ENCODE data around the gene RCAN2. TPM values are rescaled to one million over a fixed set of nuclear protein-coding genes. Genes with fewer than 3 reads are reported as not detected.

The RCAN2 gene
- total and polyA plus RNA-seq, 2 experiments from 2014 or later: 44.9 to 55.6 TPM

- TF ChIP-seq, protein P1, sequence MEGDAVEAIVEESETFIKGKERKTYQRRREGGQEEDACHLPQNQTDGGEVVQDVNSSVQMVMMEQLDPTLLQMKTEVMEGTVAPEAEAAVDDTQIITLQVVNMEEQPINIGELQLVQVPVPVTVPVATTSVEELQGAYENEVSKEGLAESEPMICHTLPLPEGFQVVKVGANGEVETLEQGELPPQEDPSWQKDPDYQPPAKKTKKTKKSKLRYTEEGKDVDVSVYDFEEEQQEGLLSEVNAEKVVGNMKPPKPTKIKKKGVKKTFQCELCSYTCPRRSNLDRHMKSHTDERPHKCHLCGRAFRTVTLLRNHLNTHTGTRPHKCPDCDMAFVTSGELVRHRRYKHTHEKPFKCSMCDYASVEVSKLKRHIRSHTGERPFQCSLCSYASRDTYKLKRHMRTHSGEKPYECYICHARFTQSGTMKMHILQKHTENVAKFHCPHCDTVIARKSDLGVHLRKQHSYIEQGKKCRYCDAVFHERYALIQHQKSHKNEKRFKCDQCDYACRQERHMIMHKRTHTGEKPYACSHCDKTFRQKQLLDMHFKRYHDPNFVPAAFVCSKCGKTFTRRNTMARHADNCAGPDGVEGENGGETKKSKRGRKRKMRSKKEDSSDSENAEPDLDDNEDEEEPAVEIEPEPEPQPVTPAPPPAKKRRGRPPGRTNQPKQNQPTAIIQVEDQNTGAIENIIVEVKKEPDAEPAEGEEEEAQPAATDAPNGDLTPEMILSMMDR (IDR thresholded peaks at IDR 0.05; ENCODE audit: low read depth, low read length): no peak
- H3K36me3 ChIP-seq: peaks cover 2% of the 10 kb centered on the region
- H3K9me3 ChIP-seq (ENCODE audit: low read depth): no peaks in the 10 kb centered on the region
Observed at GRCh38 chr6:46456297-46456696, 35.0 kb downstream of the RCAN2 start.

GRCh38 chr6:46454691-46455090, 36.6 kb downstream of the RCAN2 start:
- Histone ChIP-seq H3K4me3 (no peak overlapping the region), H3K36me3 (peaks cover 2% of the 10 kb centered on the region), H3K27me3 (no peaks in the 10 kb centered on the region), H3K27ac (no peak overlapping the region), H3K9me3 (ENCODE audit: low read depth) (no peaks in the 10 kb centered on the region), H3K4me1 (ENCODE audit: low read depth) (peaks cover 30% of the 10 kb centered on the region)
- DNase-seq (ENCODE audit: low read depth in 1 of 2, low spot score in 1 of 2): no peak
- TF ChIP-seq, protein P1 (IDR thresholded peaks at IDR 0.05; ENCODE audit: low read depth, low read length): no peak

More at GRCh38 chr6:46456297-46456696, 35.0 kb downstream of the RCAN2 start:
- H3K27ac ChIP-seq: no peak overlapping the region
- DNase-seq (ENCODE audit: low read depth in 1 of 2, low spot score in 1 of 2): no peak
- peaks cover 30% of the 10 kb centered on the region for H3K4me1 ChIP-seq (ENCODE audit: low read depth)
- H3K27me3 ChIP-seq: no peaks in the 10 kb centered on the region
- H3K4me3 ChIP-seq: no peak overlapping the region

DNA sequence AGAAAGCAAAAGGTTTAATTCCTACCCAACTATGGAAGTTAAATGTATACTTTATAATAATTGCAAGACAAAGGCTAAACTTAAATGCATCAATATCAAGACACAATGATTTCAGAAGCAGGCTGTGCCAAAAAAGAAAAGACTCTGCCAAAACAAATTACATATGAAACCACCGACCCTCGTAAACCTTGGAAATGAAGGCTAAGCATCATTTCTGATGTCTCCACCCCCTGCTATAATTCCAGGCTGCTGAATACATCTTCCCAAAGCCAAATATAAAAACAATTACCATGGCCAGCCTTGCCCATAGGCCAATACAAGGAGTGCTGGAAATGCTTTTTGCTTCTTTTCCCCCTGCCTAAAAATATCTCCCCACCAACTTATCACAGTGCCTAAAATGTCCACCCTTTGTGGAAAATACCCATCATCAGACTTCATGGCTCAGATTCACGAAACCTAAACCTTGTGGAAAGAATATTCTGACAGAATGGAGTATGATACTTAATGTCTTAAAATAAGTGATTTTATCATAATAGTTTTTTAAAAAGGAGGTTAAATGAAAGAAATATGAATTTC, 37.4 kb downstream of the RCAN2 start:
- TF ChIP-seq, protein P1 (IDR thresholded peaks at IDR 0.05; ENCODE audit: low read depth, low read length): no peak
- no peak overlapping the region for H3K4me3 ChIP-seq
- H3K27ac ChIP-seq: no peak overlapping the region
- no peak for DNase-seq (ENCODE audit: low read depth in 1 of 2, low spot score in 1 of 2)
- no peaks in the 10 kb centered on the region for H3K27me3 ChIP-seq
- H3K36me3 ChIP-seq: peaks cover 2% of the 10 kb centered on the region
- H3K9me3 ChIP-seq (ENCODE audit: low read depth): no peaks in the 10 kb centered on the region
- H3K4me1 ChIP-seq (ENCODE audit: low read depth): peaks cover 30% of the 10 kb centered on the region

GRCh38 chr6:46453216-46453615, 38.0 kb downstream of the RCAN2 start:
- Histone ChIP-seq H3K27ac (peak overlapping the region; percentile 16), H3K4me3 (no peak overlapping the region), H3K9me3 (ENCODE audit: low read depth) (no peaks in the 10 kb centered on the region), H3K4me1 (ENCODE audit: low read depth) (peaks cover 30% of the 10 kb centered on the region), H3K27me3 (no peaks in the 10 kb centered on the region), H3K36me3 (peaks cover 2% of the 10 kb centered on the region)
- DNase-seq (ENCODE audit: low read depth in 1 of 2, low spot score in 1 of 2): no peak
- TF ChIP-seq, protein P1 (IDR thresholded peaks at IDR 0.05; ENCODE audit: low read depth, low read length): no peak

DNA sequence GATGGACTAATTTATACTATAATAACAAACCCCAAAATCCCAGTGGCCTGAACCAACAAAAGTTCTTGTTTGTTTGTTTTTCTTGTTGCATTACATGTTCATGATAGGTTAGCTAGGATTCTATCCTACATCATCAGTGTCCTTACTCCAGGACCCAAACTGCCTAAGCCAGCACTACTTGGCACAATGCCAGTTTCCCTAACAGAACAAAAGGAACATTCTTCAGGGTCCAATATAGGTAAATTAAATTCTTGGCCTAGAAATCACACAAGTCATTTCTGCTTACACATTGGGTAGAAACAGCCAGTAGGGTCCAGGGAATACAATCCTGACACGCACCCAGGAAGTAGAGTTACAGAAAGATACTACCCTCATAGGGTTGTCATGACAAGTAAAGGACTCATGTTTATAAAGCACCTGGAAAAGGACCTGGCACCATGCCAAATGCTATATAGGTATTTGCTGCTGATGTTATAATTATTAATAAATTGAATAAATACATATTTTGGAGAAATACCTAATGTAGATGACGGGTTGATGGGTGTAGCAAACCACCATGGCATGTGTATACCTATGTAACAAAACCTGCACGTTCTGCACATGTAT, 38.8 kb downstream of the RCAN2 start:
- Histone ChIP-seq H3K27ac (no peak overlapping the region), H3K27me3 (no peaks in the 10 kb centered on the region), H3K4me3 (no peak overlapping the region), H3K9me3 (ENCODE audit: low read depth) (no peaks in the 10 kb centered on the region), H3K36me3 (peaks cover 2% of the 10 kb centered on the region), H3K4me1 (ENCODE audit: low read depth) (peaks cover 30% of the 10 kb centered on the region)
- DNase-seq (ENCODE audit: low read depth in 1 of 2, low spot score in 1 of 2): no peak
- TF ChIP-seq, protein P1 (IDR thresholded peaks at IDR 0.05; ENCODE audit: low read depth, low read length): no peak
